HepG2 (cell line): ENCODE measurements around the gene TGIF1. TPM values are rescaled to one million over a fixed set of nuclear protein-coding genes. Genes with fewer than 3 reads are reported as not detected.

Experiments
- KDM6A ChIP-seq: IDR thresholded peaks from 2 replicates; pipeline ENCODE4 v1.6.1; 2016; ENCODE audit warnings: low read depth
- MAX ChIP-seq: IDR thresholded peaks from 2 replicates; pipeline ENCODE4 v1.6.1; 2012; ENCODE audit warnings: inconsistent platforms
- RAD21 ChIP-seq: fragments of 450-650 bp; formaldehyde crosslinking; IDR thresholded peaks from 2 replicates; pipeline ENCODE4 v1.5.0; 2020; ENCODE audit warnings: mild to moderate bottlenecking
- SRF ChIP-seq: IDR thresholded peaks from 2 replicates; pipeline ENCODE4 v1.6.1; 2011; ENCODE audit warnings: mild to moderate bottlenecking, low read depth, low read length, moderate library complexity
- TERF1 ChIP-seq: sonication (generic); formaldehyde crosslinking; IDR thresholded peaks from 2 replicates; pipeline ENCODE4 v1.8.0; 2022; ENCODE audit warnings: mild to moderate bottlenecking, missing genetic modification reagents, moderate library complexity
- ZC3H4 ChIP-seq: sonication (generic); formaldehyde crosslinking; IDR thresholded peaks from 2 replicates; pipeline ENCODE4 v1.4.0; 2020; ENCODE audit warnings: missing genetic modification reagents, borderline replicate concordance
- ZKSCAN1 ChIP-seq: fragments of 150-350 bp; IDR thresholded peaks from 2 replicates; pipeline ENCODE4 v1.6.1; 2014; ENCODE audit warnings: low read length
- ZNF362 ChIP-seq: sonication (generic); formaldehyde crosslinking; IDR thresholded peaks from 2 replicates; pipeline ENCODE4 v1.4.0; 2020; ENCODE audit warnings: missing genetic modification reagents, mild to moderate bottlenecking, borderline replicate concordance
- ZNF367 ChIP-seq: sonication (generic); formaldehyde crosslinking; IDR thresholded peaks from 2 replicates; pipeline ENCODE4 v1.4.0; 2020; ENCODE audit warnings: missing genetic modification reagents, borderline replicate concordance
- ZNF782 ChIP-seq: sonication (generic); formaldehyde crosslinking; IDR thresholded peaks from 2 replicates; pipeline ENCODE4 v1.4.0; 2020; ENCODE audit warnings: missing genetic modification reagents, mild to moderate bottlenecking, borderline replicate concordance
- ZNF850 ChIP-seq: sonication (generic); formaldehyde crosslinking; conservative IDR thresholded peaks from 2 replicates; pipeline ENCODE4 v1.9.0; 2021; ENCODE audit warnings: mild to moderate bottlenecking, missing genetic modification reagents
- ZNF891 ChIP-seq: sonication (generic); formaldehyde crosslinking; IDR thresholded peaks from 2 replicates; pipeline ENCODE4 v1.5.0; 2020; ENCODE audit warnings: mild to moderate bottlenecking, missing genetic modification reagents
- polyA plus RNA-seq, 8 experiments: library from polyadenylated mRNA; depleted of rRNA in 3 of 8; stranded (reverse) in 7 of 8; unstranded in 1 of 8; fragments of >200 nt; fragmentation: Illumina TruSeq in 4 of 8; extraction: Trizol in 4 of 8; gene quantifications; 2 replicates each; pipeline versions ENCODE4 v1.2.1 to v1.2.3, GENCODE V29; 2011 to 2016; ENCODE audit warnings: low read depth in 4 of 8, missing spikeins in 1 of 8, mixed read lengths in 1 of 8; ENCODE audit not compliant: insufficient read depth in 1 of 8
- total RNA-seq, 5 experiments: library from RNA; depleted of rRNA; stranded (reverse); fragments of >200 nt; fragmentation: Illumina TruSeq; extraction: Trizol; gene quantifications; 2 replicates each; pipeline ENCODE4 v1.2.3, GENCODE V29; 2016; ENCODE audit warnings: low read depth in 1 of 5

Gene TGIF1
- total and polyA plus RNA-seq, 2 of the 13 experiments (the other 11 are each of a cell fraction or from before 2014, with no cell fraction given): 50.0 to 76.1 TPM

GRCh38 chr18:3447895-3448837 lies 1.8 kb upstream of the TGIF1 start (continued):
- peak; percentile 72 for TF ChIP-seq MAX
- TF ChIP-seq RAD21 (CRISPR knock-in tag): peak; percentile 14; the same call in 1 of the 2 replicates
- peak; percentile 52; the same call in 1 of the 2 replicates for TF ChIP-seq ZNF362 (CRISPR knock-in tag)
- no peak for TF ChIP-seq ZNF850 (CRISPR knock-in tag)
- no peak for TF ChIP-seq ZNF782 (CRISPR knock-in tag)
- no peak for TF ChIP-seq KDM6A (CRISPR knock-in tag)
- peak; percentile 8; the same call in 1 of the 2 replicates for TF ChIP-seq ZC3H4 (CRISPR knock-in tag)
- TF ChIP-seq ZKSCAN1: no peak
- no peak for TF ChIP-seq TERF1
- TF ChIP-seq ZNF891: no peak
- no peak for TF ChIP-seq ZNF367 (CRISPR knock-in tag)
- TF ChIP-seq SRF: no peak
- TF ChIP-seq, all 625 proteins: peak for 311
